Liver (tissue), 9 donors: ENCODE results near the gene TRIM33. TPM values are rescaled to one million over a fixed set of nuclear protein-coding genes. Genes with fewer than 3 reads are reported as not detected.

Experiments used
- DNase-seq: peaks from one replicate; pipeline ENCODE4 v3.0.0-alpha.2; 2017; ENCODE audit warnings: low spot score
- H3K27ac ChIP-seq, 2 donors: one replicate each; pipeline ENCODE4 v1.7.0; 2013; ENCODE audit warnings: inconsistent platforms in 2 of 2, low read length in 2 of 2, control low read depth in 1 of 2, low read depth in 1 of 2, mild to moderate bottlenecking in 1 of 2
- H3K27me3 ChIP-seq, 4 donors: one replicate each; pipeline versions ENCODE4 v1.6.1 to v1.7.0; 2013; ENCODE audit warnings: low read length in 3 of 4, inconsistent platforms in 1 of 4, mild to moderate bottlenecking in 1 of 4, moderate library complexity in 1 of 4; ENCODE audit not compliant: control insufficient read depth in 4 of 4, insufficient read depth in 4 of 4
- H3K36me3 ChIP-seq, 4 donors: one replicate each; pipeline versions ENCODE4 v1.6.1 to v1.7.0; 2013; ENCODE audit warnings: low read length in 3 of 4, mild to moderate bottlenecking in 3 of 4, low read depth in 1 of 4, moderate library complexity in 1 of 4; ENCODE audit not compliant: control insufficient read depth in 4 of 4, insufficient read depth in 3 of 4
- H3K4me1 ChIP-seq, 4 donors: one replicate each; pipeline versions ENCODE4 v1.6.1 to v1.7.0; 2013; ENCODE audit warnings: low read length in 3 of 4, mild to moderate bottlenecking in 3 of 4, moderate library complexity in 1 of 4; ENCODE audit not compliant: control insufficient read depth in 4 of 4, insufficient read depth in 4 of 4
- H3K4me3 ChIP-seq, 3 donors: one replicate each; pipeline versions ENCODE4 v1.6.1 to v1.7.0; 2013; ENCODE audit warnings: low read length in 3 of 3, control low read depth in 1 of 3, low read depth in 1 of 3, mild to moderate bottlenecking in 1 of 3
- H3K9ac ChIP-seq, 2 donors: one replicate each; pipeline ENCODE4 v1.7.0; 2013; ENCODE audit warnings: low read length in 2 of 2, mild to moderate bottlenecking in 2 of 2, moderate library complexity in 2 of 2, control low read depth in 1 of 2, low read depth in 1 of 2
- H3K9me3 ChIP-seq, 4 donors: one replicate each; pipeline versions ENCODE4 v1.6.1 to v1.7.0; 2013; ENCODE audit warnings: low read length in 3 of 4; ENCODE audit not compliant: control insufficient read depth in 4 of 4
- CTCF ChIP-seq: fragments of 150-350 bp; IDR thresholded peaks from 2 replicates; pipeline ENCODE4 v1.5.1; 2017; ENCODE audit warnings: improper control_type of control experiment, low read depth, low read length; ENCODE audit not compliant: missing input control
- EGR1 ChIP-seq, 2 donors: IDR thresholded peaks; 2 replicates each; pipeline ENCODE4 v1.6.1; 2016 to 2018; ENCODE audit warnings: antibody characterized with exemption in 2 of 2, low read depth in 2 of 2
- FOXA1 ChIP-seq: IDR thresholded peaks from 2 replicates; pipeline ENCODE4 v1.6.1; 2016; ENCODE audit warnings: antibody characterized with exemption
- FOXA2 ChIP-seq: IDR thresholded peaks from 2 replicates; pipeline ENCODE4 v1.6.1; 2016; ENCODE audit warnings: antibody characterized with exemption
- GABPA ChIP-seq, 2 donors: IDR thresholded peaks in 1 of 2; conservative IDR thresholded peaks in 1 of 2; 2 replicates each; pipeline ENCODE4 v1.6.1; 2016; ENCODE audit warnings: antibody characterized with exemption in 2 of 2, mild to moderate bottlenecking in 1 of 2, moderate library complexity in 1 of 2
- HNF4A ChIP-seq, 2 donors: conservative IDR thresholded peaks; 2 replicates each; pipeline ENCODE4 v1.6.1; 2016; ENCODE audit warnings: antibody characterized with exemption in 2 of 2, mild to moderate bottlenecking in 2 of 2
- HNF4G ChIP-seq: IDR thresholded peaks from 2 replicates; pipeline ENCODE4 v1.6.1; 2016; ENCODE audit warnings: antibody characterized with exemption
- JUND ChIP-seq, 2 donors: IDR thresholded peaks; 2 replicates each; pipeline ENCODE4 v1.6.1; 2016; ENCODE audit warnings: antibody characterized with exemption in 2 of 2
- NR2F2 ChIP-seq: IDR thresholded peaks from 2 replicates; pipeline ENCODE4 v1.6.1; 2016; ENCODE audit warnings: antibody characterized with exemption
- RAD21 ChIP-seq, 2 donors: IDR thresholded peaks; 2 replicates each; pipeline ENCODE4 v1.6.1; 2016; ENCODE audit warnings: antibody characterized with exemption in 2 of 2, mild to moderate bottlenecking in 2 of 2
- RXRA ChIP-seq, 2 donors: IDR thresholded peaks; 2 replicates each; pipeline ENCODE4 v1.6.1; 2017 to 2018; ENCODE audit warnings: antibody characterized with exemption in 2 of 2, mild to moderate bottlenecking in 1 of 2
- SP1 ChIP-seq: IDR thresholded peaks from 2 replicates; pipeline ENCODE4 v1.6.1; 2018; ENCODE audit warnings: antibody characterized with exemption, mild to moderate bottlenecking
- TAF1 ChIP-seq: conservative IDR thresholded peaks from 2 replicates; pipeline ENCODE4 v1.6.1; 2016; ENCODE audit warnings: antibody characterized with exemption, mild to moderate bottlenecking
- YY1 ChIP-seq: IDR thresholded peaks from 2 replicates; pipeline ENCODE4 v1.6.1; 2016; ENCODE audit warnings: antibody characterized with exemption, mild to moderate bottlenecking
- ZBTB33 ChIP-seq: IDR thresholded peaks from 2 replicates; pipeline ENCODE4 v1.6.1; 2016; ENCODE audit warnings: antibody characterized with exemption
- polyA plus RNA-seq, 2 donors: library from polyadenylated mRNA; stranded (reverse) in 1 of 2; unstranded in 1 of 2; fragments of 200-250 nt in 1 of 2; fragments of >200 nt in 1 of 2; fragmentation: Nextera tagmentation in 1 of 2; extraction: Ambion mirVana in 1 of 2; gene quantifications; one replicate each; pipeline versions ENCODE4 v1.2.1 to v1.2.3, GENCODE V29; 2013 to 2015
- total RNA-seq, 2 donors: library from RNA; depleted of rRNA; stranded (reverse); fragments of >200 nt; gene quantifications; one replicate each; pipeline ENCODE4 v1.2.3, GENCODE V29; 2014
- TF ChIP-seq, protein P1 (sequence below): IDR thresholded peaks from 2 replicates; pipeline ENCODE4 v1.6.1; 2016; ENCODE audit warnings: antibody characterized with exemption, mild to moderate bottlenecking
- TF ChIP-seq, protein P2 (sequence below): IDR thresholded peaks from 2 replicates; pipeline ENCODE4 v1.6.1; 2016; ENCODE audit warnings: antibody characterized with exemption
- TF ChIP-seq, protein P3 (sequence below): IDR thresholded peaks from 2 replicates; pipeline ENCODE4 v1.6.1; 2016; ENCODE audit warnings: antibody characterized with exemption
- donor health status: healthy.
- donor health status: healthy.
- donor health status: healthy.
- donor health status: healthy.
- donor health status: healthy.

TRIM33 gene
- total and polyA plus RNA-seq, 4 donors = 4.5 to 30.5 (median 16.6) TPM

GRCh38 chr1:114458237-114458777 is 52.7 kb downstream of the TRIM33 start:
- Histone ChIP-seq H3K4me1 (peaks cover 4 to 49% (median 42%) of the 10 kb centered on the region in 4 donors), H3K27me3 (no peaks in the 10 kb centered on the region), H3K4me3 (no peak overlapping the region), H3K36me3 (peaks cover 0 to 2% (median 0%) of the 10 kb centered on the region in 4 donors), H3K27ac (peak overlapping the region; percentile 25 to 44), H3K9me3 (no peaks in the 10 kb centered on the region), H3K9ac (no peak overlapping the region)
- TF ChIP-seq ZBTB33 (no peak), HNF4G (no peak), SP1 (no peak), EGR1 (IDR thresholded peaks at IDR 0.05; ENCODE audit: low read depth in 2 of 2) (no peak), NR2F2 (no peak), YY1 (no peak), TAF1 (no peak), CTCF (no peak), JUND (IDR thresholded peaks at IDR 0.05) (no peak), FOXA2 (no peak), RXRA (IDR thresholded peaks at IDR 0.05) (no peak), FOXA1 (no peak), RAD21 (IDR thresholded peaks at IDR 0.05) (no peak), GABPA (IDR thresholded peaks at IDR 0.05 in 1 of 2, conservative IDR thresholded peaks at IDR 0.05 in 1 of 2) (no peak), HNF4A (conservative IDR thresholded peaks at IDR 0.05) (no peak)
- TF ChIP-seq, protein P1, sequence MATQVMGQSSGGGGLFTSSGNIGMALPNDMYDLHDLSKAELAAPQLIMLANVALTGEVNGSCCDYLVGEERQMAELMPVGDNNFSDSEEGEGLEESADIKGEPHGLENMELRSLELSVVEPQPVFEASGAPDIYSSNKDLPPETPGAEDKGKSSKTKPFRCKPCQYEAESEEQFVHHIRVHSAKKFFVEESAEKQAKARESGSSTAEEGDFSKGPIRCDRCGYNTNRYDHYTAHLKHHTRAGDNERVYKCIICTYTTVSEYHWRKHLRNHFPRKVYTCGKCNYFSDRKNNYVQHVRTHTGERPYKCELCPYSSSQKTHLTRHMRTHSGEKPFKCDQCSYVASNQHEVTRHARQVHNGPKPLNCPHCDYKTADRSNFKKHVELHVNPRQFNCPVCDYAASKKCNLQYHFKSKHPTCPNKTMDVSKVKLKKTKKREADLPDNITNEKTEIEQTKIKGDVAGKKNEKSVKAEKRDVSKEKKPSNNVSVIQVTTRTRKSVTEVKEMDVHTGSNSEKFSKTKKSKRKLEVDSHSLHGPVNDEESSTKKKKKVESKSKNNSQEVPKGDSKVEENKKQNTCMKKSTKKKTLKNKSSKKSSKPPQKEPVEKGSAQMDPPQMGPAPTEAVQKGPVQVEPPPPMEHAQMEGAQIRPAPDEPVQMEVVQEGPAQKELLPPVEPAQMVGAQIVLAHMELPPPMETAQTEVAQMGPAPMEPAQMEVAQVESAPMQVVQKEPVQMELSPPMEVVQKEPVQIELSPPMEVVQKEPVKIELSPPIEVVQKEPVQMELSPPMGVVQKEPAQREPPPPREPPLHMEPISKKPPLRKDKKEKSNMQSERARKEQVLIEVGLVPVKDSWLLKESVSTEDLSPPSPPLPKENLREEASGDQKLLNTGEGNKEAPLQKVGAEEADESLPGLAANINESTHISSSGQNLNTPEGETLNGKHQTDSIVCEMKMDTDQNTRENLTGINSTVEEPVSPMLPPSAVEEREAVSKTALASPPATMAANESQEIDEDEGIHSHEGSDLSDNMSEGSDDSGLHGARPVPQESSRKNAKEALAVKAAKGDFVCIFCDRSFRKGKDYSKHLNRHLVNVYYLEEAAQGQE = no peak
- TF ChIP-seq, protein P2, sequence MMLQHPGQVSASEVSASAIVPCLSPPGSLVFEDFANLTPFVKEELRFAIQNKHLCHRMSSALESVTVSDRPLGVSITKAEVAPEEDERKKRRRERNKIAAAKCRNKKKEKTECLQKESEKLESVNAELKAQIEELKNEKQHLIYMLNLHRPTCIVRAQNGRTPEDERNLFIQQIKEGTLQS = no peak
- TF ChIP-seq, protein P3, sequence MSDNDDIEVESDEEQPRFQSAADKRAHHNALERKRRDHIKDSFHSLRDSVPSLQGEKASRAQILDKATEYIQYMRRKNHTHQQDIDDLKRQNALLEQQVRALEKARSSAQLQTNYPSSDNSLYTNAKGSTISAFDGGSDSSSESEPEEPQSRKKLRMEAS = no peak
- no peak for DNase-seq
